Activated T-helper 17 cell treated with anti-CD3 and anti-CD28 coated beads, Interleukin-2, amount 50 U/mL, for 72 hours (primary cell): Measurements from ENCODE around the gene CMTM3. TPM values are rescaled to one million over a fixed set of nuclear protein-coding genes. Genes with fewer than 3 reads are reported as not detected.

Source experiments
- ATAC-seq: fragments of 150-1000 bp; cut with Tn5 transposase; replicated peaks from 2 replicates; pipeline ENCODE4 v1.10.0; 2021; ENCODE audit warnings: mild to moderate bottlenecking, moderate library complexity
- H3K27ac Mint-ChIP-seq: one replicate; pipeline ENCODE4 v1.8.0; 2022; ENCODE audit warnings: mixed read lengths
- H3K27me3 Mint-ChIP-seq: one replicate; pipeline ENCODE4 v1.8.0; 2022; ENCODE audit warnings: mixed read lengths
- H3K36me3 Mint-ChIP-seq: one replicate; pipeline ENCODE4 v1.8.0; 2022; ENCODE audit warnings: low read depth, mild to moderate bottlenecking, mixed read lengths
- H3K4me1 Mint-ChIP-seq: one replicate; pipeline ENCODE4 v1.8.0; 2022; ENCODE audit warnings: mixed read lengths
- H3K4me3 Mint-ChIP-seq: one replicate; pipeline ENCODE4 v1.8.0; 2022; ENCODE audit warnings: mild to moderate bottlenecking, mixed read lengths
- H3K9me3 Mint-ChIP-seq: one replicate; pipeline ENCODE4 v1.8.0; 2022; ENCODE audit warnings: mixed read lengths
- total RNA-seq, 2 donors: library from RNA; stranded (reverse); gene quantifications; one replicate each; pipeline ENCODE4 v1.2.3, GENCODE V29; 2022

Gene CMTM3
- total RNA-seq, 2 donors from 2014 or later = 46.7 to 64.1 TPM

- Mint-ChIP-seq H3K4me3 (no peak overlapping the region), H3K36me3 (peaks cover 14% of the 10 kb centered on the region), H3K9me3 (no peaks in the 10 kb centered on the region), H3K4me1 (no peaks in the 10 kb centered on the region), H3K27me3 (peaks cover 17% of the 10 kb centered on the region), H3K27ac (no peak overlapping the region)
- no peak for ATAC-seq
Observed at GRCh38 chr16:66574531-66574930, 30.0 kb upstream of the CMTM3 start.

DNA sequence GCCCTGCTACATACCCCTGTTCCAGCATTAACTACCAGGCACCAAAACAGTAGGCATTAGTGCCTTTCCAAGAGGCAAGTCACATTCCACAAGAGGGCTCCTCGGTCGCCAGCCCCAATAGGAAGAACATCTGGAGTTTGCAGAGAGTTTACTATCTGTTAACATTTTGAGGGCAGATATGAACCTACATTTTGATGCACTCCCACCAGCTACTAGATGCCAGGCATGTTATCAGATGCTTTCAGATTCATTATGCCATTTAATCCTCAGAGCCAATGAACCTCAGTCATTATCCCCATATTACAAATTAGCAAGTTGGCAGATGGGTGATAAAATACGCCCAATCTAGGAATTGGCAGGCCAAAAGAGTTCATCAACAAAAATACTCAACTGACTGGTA, 29.4 kb upstream of the CMTM3 start:
- Mint-ChIP-seq H3K4me3 (no peak overlapping the region), H3K27ac (no peak overlapping the region), H3K36me3 (peaks cover 9% of the 10 kb centered on the region), H3K4me1 (no peaks in the 10 kb centered on the region), H3K9me3 (no peaks in the 10 kb centered on the region), H3K27me3 (peaks cover 22% of the 10 kb centered on the region)
- ATAC-seq = no peak

DNA sequence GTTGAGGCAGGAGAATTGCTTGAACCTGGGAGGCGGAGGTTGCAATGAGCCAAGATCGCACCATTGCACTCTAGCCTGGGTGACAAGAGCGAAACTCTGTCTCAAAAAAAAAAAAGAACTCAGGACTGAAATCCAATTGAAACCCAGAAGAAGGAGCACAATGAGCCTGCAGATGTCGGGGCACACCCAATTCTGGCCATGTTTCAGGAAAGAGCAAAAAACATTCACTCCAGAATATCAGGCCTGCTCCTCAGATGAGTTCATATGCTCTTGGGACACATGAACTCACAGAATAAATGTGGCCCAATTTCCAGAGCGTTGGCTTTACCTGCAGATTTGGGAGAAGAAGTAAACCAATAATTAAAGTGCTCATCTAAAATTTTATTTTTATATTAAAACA, 28.2 kb upstream of the CMTM3 start:
- no peak overlapping the region for H3K4me3 Mint-ChIP-seq
- peaks cover 3% of the 10 kb centered on the region for H3K36me3 Mint-ChIP-seq
- peaks cover 28% of the 10 kb centered on the region for H3K27me3 Mint-ChIP-seq
- H3K4me1 Mint-ChIP-seq = no peaks in the 10 kb centered on the region
- no peak for ATAC-seq
- H3K27ac Mint-ChIP-seq = no peak overlapping the region
- H3K9me3 Mint-ChIP-seq = no peaks in the 10 kb centered on the region

GRCh38 chr16:66578651-66579531, 25.6 kb upstream of the CMTM3 start, which contains the start of gene CMTM2:
Gene CMTM2, plus strand, starts transcription at chr16:66579463. Its CDS starts 145 bp downstream, at chr16:66579608.
- Mint-ChIP-seq H3K9me3 (no peaks in the 10 kb centered on the region), H3K4me3 (peak within 1 kb of the TSS; percentile 57), H3K27me3 (peaks cover 28% of the 10 kb centered on the region), H3K27ac (no peak within 1 kb of the TSS), H3K4me1 (no peaks in the 10 kb centered on the region), H3K36me3 (no peaks in the 10 kb centered on the region)
- no peak for ATAC-seq

GRCh38 chr16:66580605-66581209, 23.8 kb upstream of the CMTM3 start:
- Mint-ChIP-seq H3K27ac (no peak overlapping the region), H3K9me3 (no peaks in the 10 kb centered on the region), H3K36me3 (no peaks in the 10 kb centered on the region), H3K4me1 (no peaks in the 10 kb centered on the region), H3K27me3 (peaks cover 28% of the 10 kb centered on the region), H3K4me3 (no peak overlapping the region)
- no peak for ATAC-seq

DNA sequence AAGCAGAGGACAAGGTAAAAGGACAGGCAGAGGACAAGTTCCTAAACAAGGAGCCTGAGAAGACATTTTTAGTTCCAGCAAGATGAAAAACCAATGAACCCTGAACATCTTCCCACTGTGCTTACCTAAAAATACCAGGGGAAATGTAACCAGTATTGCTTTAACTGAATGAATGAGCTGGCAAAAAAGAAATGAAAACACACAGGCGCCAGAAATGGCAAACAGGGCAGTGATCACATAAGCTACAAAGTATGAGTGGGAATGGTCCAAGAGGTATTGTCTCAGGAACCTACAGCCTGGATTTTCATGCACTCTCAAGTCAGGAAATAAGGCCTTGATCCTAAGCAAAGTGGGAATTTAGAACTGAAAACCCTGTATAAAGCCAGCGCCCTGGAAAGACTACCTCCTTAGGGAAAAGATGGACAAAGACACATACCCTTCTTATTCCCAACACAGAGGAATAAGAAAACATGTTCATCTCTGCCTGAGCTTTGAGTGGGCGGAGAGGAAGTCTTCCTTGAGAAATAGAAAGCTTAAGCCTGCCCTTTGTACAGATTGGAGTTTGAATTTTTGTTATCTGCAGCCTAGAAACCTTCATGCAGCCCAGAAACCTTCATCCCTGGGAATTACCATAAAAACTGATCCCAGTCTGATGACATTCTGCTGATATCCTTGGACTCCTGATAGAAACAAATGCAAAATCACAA, 23.1 kb upstream of the CMTM3 start:
- Mint-ChIP-seq H3K27ac (no peak overlapping the region), H3K36me3 (no peaks in the 10 kb centered on the region), H3K9me3 (no peaks in the 10 kb centered on the region), H3K4me3 (no peak overlapping the region), H3K4me1 (no peaks in the 10 kb centered on the region), H3K27me3 (peaks cover 28% of the 10 kb centered on the region)
- ATAC-seq = no peak

DNA sequence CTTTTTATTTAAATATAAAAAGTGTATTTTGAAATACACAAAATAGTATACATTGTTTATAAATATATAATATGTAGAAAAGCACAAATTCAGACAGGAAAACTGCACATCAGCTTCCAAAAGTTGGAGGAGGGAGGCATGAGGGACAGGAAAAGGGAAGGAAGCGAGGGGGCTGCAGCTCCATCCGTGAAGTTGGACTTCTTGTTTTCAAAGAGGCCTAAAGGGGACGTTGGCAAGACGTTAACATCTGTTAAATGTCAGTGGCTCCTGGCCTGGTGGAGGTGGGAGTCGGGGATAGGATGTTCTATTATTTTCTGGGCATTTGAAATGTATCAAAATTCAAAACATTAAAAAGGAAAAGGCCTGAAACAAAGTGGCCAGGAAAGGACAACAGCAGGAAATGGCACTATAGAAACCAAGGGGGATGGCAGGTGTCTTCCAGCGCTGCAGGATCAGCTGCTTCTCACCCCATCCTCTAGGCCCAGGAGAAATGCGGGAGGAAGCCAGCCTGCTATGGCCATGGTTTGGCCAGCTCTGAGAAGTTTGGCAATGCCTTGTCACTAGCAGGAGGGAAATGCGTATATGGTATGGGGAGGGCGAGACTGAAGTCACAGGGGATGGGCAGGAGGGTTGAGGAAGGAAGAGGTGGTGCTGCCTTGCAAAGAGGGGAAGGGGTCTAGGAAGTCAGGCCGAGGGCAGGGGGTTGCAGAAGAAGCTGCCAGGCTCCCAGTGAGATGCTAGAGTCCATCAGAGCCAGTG, 18.8 kb upstream of the CMTM3 start:
- peaks cover 2% of the 10 kb centered on the region for H3K27me3 Mint-ChIP-seq
- ATAC-seq = no peak
- H3K4me3 Mint-ChIP-seq = no peak overlapping the region
- no peaks in the 10 kb centered on the region for H3K36me3 Mint-ChIP-seq
- H3K27ac Mint-ChIP-seq = no peak overlapping the region
- no peaks in the 10 kb centered on the region for H3K9me3 Mint-ChIP-seq
- H3K4me1 Mint-ChIP-seq = peaks cover 11% of the 10 kb centered on the region

DNA sequence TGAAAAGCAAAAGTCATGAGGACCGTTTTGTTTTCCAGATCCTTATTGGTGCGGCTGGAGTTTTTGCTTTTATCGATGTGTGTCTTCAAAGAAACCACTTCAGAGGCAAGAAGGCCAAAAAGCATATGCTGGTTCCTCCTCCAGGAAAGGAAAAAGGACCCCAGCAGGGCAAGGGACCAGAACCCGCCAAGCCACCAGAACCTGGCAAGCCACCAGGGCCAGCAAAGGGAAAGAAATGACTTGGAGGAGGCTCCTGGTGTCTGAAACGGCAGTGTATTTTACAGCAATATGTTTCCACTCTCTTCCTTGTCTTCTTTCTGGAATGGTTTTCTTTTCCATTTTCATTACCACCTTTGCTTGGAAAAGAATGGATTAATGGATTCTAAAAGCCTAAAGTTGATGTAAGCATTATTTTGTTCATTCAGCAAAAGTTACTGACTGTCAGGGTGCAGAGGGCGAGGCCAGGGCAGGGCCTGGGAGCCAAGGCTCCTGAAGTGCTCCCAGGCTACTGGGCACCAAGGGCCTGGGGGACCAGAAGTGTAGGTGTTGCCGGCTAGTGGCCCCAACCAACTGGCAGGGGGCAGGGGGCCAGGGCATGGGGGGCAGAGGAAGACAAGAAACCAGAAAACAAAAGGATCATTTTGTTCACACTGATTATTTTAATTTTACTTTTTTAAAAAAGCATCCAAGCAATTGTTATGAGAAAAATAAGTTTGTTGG, 16.5 kb upstream of the CMTM3 start:
- no peak for ATAC-seq
- H3K27me3 Mint-ChIP-seq = no peaks in the 10 kb centered on the region
- no peak overlapping the region for H3K4me3 Mint-ChIP-seq
- no peaks in the 10 kb centered on the region for H3K9me3 Mint-ChIP-seq
- no peaks in the 10 kb centered on the region for H3K36me3 Mint-ChIP-seq
- peaks cover 12% of the 10 kb centered on the region for H3K4me1 Mint-ChIP-seq
- no peak overlapping the region for H3K27ac Mint-ChIP-seq

GRCh38 chr16:66588981-66589713, 15.4 kb upstream of the CMTM3 start:
- no peaks in the 10 kb centered on the region for H3K27me3 Mint-ChIP-seq
- no peaks in the 10 kb centered on the region for H3K36me3 Mint-ChIP-seq
- peaks cover 12% of the 10 kb centered on the region for H3K4me1 Mint-ChIP-seq
- peak overlapping the region; percentile 34 for H3K27ac Mint-ChIP-seq
- no peaks in the 10 kb centered on the region for H3K9me3 Mint-ChIP-seq
- peak overlapping the region; percentile 75 for H3K4me3 Mint-ChIP-seq
- peak; percentile 98 for ATAC-seq

DNA sequence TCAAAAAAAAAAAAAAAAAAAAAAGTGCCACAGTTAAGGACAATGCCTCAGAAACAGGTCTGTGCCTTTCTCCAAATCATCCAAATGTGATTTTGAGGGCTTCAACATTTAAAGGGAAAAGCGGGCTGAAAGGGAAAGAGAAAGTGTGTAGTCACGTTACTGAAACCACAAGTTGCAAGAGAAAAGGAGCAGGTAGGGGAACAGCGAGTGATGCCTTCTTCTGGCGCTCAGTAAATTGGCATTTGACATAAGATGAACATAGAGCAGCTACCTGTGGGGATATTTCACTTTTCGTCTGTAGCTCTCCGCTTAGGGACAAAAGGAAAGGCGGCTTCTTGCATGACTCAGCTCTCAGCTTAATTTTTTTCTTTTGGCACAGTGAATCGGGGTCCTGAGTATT, 14.2 kb upstream of the CMTM3 start:
- Mint-ChIP-seq H3K4me3 (peak overlapping the region; percentile 75), H3K36me3 (no peaks in the 10 kb centered on the region), H3K27ac (peak overlapping the region; percentile 47), H3K9me3 (no peaks in the 10 kb centered on the region), H3K4me1 (peaks cover 12% of the 10 kb centered on the region), H3K27me3 (no peaks in the 10 kb centered on the region)
- ATAC-seq = peak; percentile 48

GRCh38 chr16:66591018-66591417, 13.5 kb upstream of the CMTM3 start:
- no peaks in the 10 kb centered on the region for H3K36me3 Mint-ChIP-seq
- peaks cover 12% of the 10 kb centered on the region for H3K4me1 Mint-ChIP-seq
- ATAC-seq = no peak
- no peaks in the 10 kb centered on the region for H3K9me3 Mint-ChIP-seq
- no peak overlapping the region for H3K27ac Mint-ChIP-seq
- no peaks in the 10 kb centered on the region for H3K27me3 Mint-ChIP-seq
- peak overlapping the region; percentile 75 for H3K4me3 Mint-ChIP-seq

- H3K9me3 Mint-ChIP-seq = no peaks in the 10 kb centered on the region
- no peak for ATAC-seq
- H3K4me3 Mint-ChIP-seq = no peak overlapping the region
- H3K27me3 Mint-ChIP-seq = no peaks in the 10 kb centered on the region
- H3K4me1 Mint-ChIP-seq = peaks cover 13% of the 10 kb centered on the region
- H3K27ac Mint-ChIP-seq = no peak overlapping the region
- no peaks in the 10 kb centered on the region for H3K36me3 Mint-ChIP-seq
Observed at GRCh38 chr16:66592241-66592640, 12.3 kb upstream of the CMTM3 start.

- no peaks in the 10 kb centered on the region for H3K36me3 Mint-ChIP-seq
- H3K27ac Mint-ChIP-seq = no peak overlapping the region
- peaks cover 17% of the 10 kb centered on the region for H3K4me1 Mint-ChIP-seq
- no peak overlapping the region for H3K4me3 Mint-ChIP-seq
- no peaks in the 10 kb centered on the region for H3K27me3 Mint-ChIP-seq
- ATAC-seq = no peak
- H3K9me3 Mint-ChIP-seq = no peaks in the 10 kb centered on the region
Observed at GRCh38 chr16:66592814-66593213, 11.7 kb upstream of the CMTM3 start.
